ENCODE data around the gene PERCC1. TPM values are rescaled to one million over a fixed set of nuclear protein-coding genes. Genes with fewer than 3 reads are reported as not detected.
"Not testable (repeated sequence)": the region's sequence is repeated elsewhere in the genome, so short reads cannot be mapped to it uniquely, and the experiment has no call there.

The PERCC1 gene
- total RNA-seq, 1 donor = not detected

DNA sequence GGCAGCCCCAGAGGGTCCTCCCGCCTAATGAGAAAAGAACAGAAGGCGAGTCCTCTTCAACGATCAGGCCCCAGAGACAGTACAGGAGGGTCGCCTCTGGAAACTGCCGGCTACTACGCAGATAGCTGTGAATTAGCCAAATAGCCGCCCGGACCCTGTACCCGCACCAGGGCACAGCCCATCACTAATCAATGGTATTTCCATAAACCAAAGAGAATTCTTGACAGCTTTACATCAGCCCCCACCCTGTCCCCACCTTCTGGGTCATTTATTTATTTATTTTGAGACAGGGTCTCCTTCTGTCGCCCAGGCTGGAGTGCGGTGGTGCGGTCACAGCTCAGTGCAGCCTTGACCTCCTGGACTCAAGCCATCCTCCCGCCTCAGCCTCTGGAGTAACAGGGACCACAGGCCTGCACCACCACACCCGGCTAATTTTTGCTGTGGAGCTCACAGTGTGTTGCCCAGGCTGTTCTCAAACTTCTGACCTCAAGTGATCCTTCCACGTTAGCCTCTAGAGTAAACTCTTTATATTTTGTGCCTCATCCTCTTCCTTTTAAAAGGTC, 44.8 kb downstream of the PERCC1 start:
- peaks cover 46% of the 10 kb centered on the region for H3K79me2 ChIP-seq (ENCODE audit: insufficient read depth, low read length)
- no peak for DNase-seq (ENCODE audit: insufficient read length, low spot score, missing footprints)
- H3K27me3 ChIP-seq (ENCODE audit: insufficient read depth, low read length) = no peaks in the 10 kb centered on the region
- H3K4me3 ChIP-seq (ENCODE audit: insufficient read depth, low read length) = peak overlapping the region; percentile 82
- no peaks in the 10 kb centered on the region for H3K36me3 ChIP-seq (ENCODE audit: insufficient read depth, low read length)
- TF ChIP-seq CTCF (IDR thresholded peaks at IDR 0.05; ENCODE audit: extremely low read depth, low read depth, low read length) = no peak
- no peaks in the 10 kb centered on the region for H4K20me1 ChIP-seq (ENCODE audit: insufficient read depth, low read length)
- H3K27ac ChIP-seq (ENCODE audit: low read depth, low read length) = peak overlapping the region; percentile 75
- peak overlapping the region; percentile 98 for H3K4me2 ChIP-seq (ENCODE audit: insufficient read depth, low read length)
- peaks cover 20% of the 10 kb centered on the region for H3K4me1 ChIP-seq (ENCODE audit: insufficient read depth, low read length)
- H2AFZ ChIP-seq (ENCODE audit: low read length) = peak overlapping the region; percentile 93
- H3K9me3 ChIP-seq (ENCODE audit: low read depth, low read length) = peaks cover 5% of the 10 kb centered on the region

DNA sequence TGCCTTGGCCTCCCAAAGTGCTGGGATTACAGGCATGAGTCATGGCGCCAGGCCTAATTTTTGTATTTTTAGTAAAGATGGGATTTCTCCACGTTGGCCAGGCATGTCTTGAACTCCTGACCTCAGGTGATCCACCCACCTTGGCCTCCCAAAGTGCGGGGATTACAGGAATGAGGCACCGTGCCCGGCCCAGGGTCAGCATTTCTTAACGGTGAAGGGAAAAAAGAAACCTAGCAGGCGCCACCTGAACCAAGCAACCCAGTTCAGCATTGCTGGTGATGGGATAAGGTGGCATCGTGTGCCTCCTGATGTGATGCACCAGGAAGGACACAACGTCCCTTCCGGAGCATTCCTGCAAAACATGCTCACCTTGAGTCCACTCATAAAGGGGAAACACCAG, 46.2 kb downstream of the PERCC1 start:
- no peak for TF ChIP-seq CTCF (IDR thresholded peaks at IDR 0.05; ENCODE audit: extremely low read depth, low read depth, low read length)
- no peak for DNase-seq (ENCODE audit: insufficient read length, low spot score, missing footprints)
- H3K36me3 ChIP-seq (ENCODE audit: insufficient read depth, low read length) = no peaks in the 10 kb centered on the region
- no peak overlapping the region for H3K4me2 ChIP-seq (ENCODE audit: insufficient read depth, low read length)
- H3K9me3 ChIP-seq (ENCODE audit: low read depth, low read length) = peaks cover 2% of the 10 kb centered on the region
- no peaks in the 10 kb centered on the region for H4K20me1 ChIP-seq (ENCODE audit: insufficient read depth, low read length)
- no peak overlapping the region for H2AFZ ChIP-seq (ENCODE audit: low read length)
- peaks cover 32% of the 10 kb centered on the region for H3K79me2 ChIP-seq (ENCODE audit: insufficient read depth, low read length)
- H3K27me3 ChIP-seq (ENCODE audit: insufficient read depth, low read length) = no peaks in the 10 kb centered on the region
- H3K4me3 ChIP-seq (ENCODE audit: insufficient read depth, low read length) = no peak overlapping the region
- H3K4me1 ChIP-seq (ENCODE audit: insufficient read depth, low read length) = peaks cover 13% of the 10 kb centered on the region
- no peak overlapping the region for H3K27ac ChIP-seq (ENCODE audit: low read depth, low read length)

DNA sequence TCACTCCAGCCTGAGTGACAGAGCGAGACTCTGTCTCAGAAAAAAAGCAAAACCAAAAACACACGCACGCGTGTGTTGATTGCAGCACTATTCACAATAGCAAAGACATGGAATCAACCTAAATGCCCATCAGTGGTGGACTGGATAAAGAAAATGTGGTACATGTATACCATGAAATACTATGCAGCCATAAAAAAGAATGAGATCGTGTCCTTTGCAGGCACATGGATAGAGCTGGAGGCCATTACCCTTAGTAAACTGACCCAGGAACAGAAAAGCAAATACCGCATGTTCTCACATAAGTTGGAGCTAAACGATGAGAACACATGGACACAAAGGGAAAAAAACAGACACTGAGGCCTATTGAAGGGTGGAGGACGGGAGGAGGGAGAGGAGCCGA, 48.1 kb downstream of the PERCC1 start:
- Histone ChIP-seq H3K79me2 (ENCODE audit: insufficient read depth, low read length) (peaks cover 16% of the 10 kb centered on the region), H3K4me1 (ENCODE audit: insufficient read depth, low read length) (peaks cover 11% of the 10 kb centered on the region)
- not testable (repeated sequence) for H3K4me2 ChIP-seq (ENCODE audit: insufficient read depth, low read length); H2AFZ ChIP-seq (ENCODE audit: low read length); H4K20me1 ChIP-seq (ENCODE audit: insufficient read depth, low read length); H3K9me3 ChIP-seq (ENCODE audit: low read depth, low read length); DNase-seq (ENCODE audit: insufficient read length, low spot score, missing footprints); H3K4me3 ChIP-seq (ENCODE audit: insufficient read depth, low read length); H3K27me3 ChIP-seq (ENCODE audit: insufficient read depth, low read length); H3K36me3 ChIP-seq (ENCODE audit: insufficient read depth, low read length); H3K27ac ChIP-seq (ENCODE audit: low read depth, low read length)

- Histone ChIP-seq H3K4me2 (ENCODE audit: insufficient read depth, low read length) (no peak overlapping the region), H2AFZ (ENCODE audit: low read length) (no peak overlapping the region), H4K20me1 (ENCODE audit: insufficient read depth, low read length) (no peaks in the 10 kb centered on the region), H3K27me3 (ENCODE audit: insufficient read depth, low read length) (no peaks in the 10 kb centered on the region), H3K9me3 (ENCODE audit: low read depth, low read length) (peaks cover under 1% of the 10 kb centered on the region), H3K36me3 (ENCODE audit: insufficient read depth, low read length) (no peaks in the 10 kb centered on the region), H3K79me2 (ENCODE audit: insufficient read depth, low read length) (no peaks in the 10 kb centered on the region), H3K4me3 (ENCODE audit: insufficient read depth, low read length) (no peak overlapping the region), H3K4me1 (ENCODE audit: insufficient read depth, low read length) (no peaks in the 10 kb centered on the region), H3K27ac (ENCODE audit: low read depth, low read length) (no peak overlapping the region)
- no peak for TF ChIP-seq CTCF (IDR thresholded peaks at IDR 0.05; ENCODE audit: extremely low read depth, low read depth, low read length)
- DNase-seq (ENCODE audit: insufficient read length, low spot score, missing footprints) = no peak
Observed at GRCh38 chr16:1481906-1482835, 51.3 kb downstream of the PERCC1 start.

Other genes with a start within 250 kb of the PERCC1 start
- not detected in 2 replicates for gene TPSG1, start 205.8 kb upstream of the PERCC1 start, total RNA-seq
- not detected in 2 replicates for gene TPSB2, start 200.9 kb upstream of the PERCC1 start, total RNA-seq
- gene TPSAB1, start 190.4 kb upstream of the PERCC1 start, total RNA-seq = not detected in 2 replicates
- not detected in 2 replicates for gene TPSD1, start 175.0 kb upstream of the PERCC1 start, total RNA-seq
- 37.1 and 49.2 TPM in 2 replicates for gene UBE2I, start 121.4 kb upstream of the PERCC1 start, total RNA-seq
- under 0.01 and 0.29 TPM in 2 replicates for gene BAIAP3, start 97.4 kb upstream of the PERCC1 start, total RNA-seq
- gene TSR3, start 79.2 kb upstream of the PERCC1 start, total RNA-seq = 53.6 and 57.8 TPM in 2 replicates
- 67.8 and 69.1 TPM in 2 replicates for gene GNPTG, start 79.1 kb upstream of the PERCC1 start, total RNA-seq
- 10.1 and 12.7 TPM in 2 replicates for gene UNKL, start 16.4 kb upstream of the PERCC1 start, total RNA-seq
- gene UQCC4, start 10.3 kb upstream of the PERCC1 start, total RNA-seq = 7.6 and 8.3 TPM in 2 replicates
- 0.36 and 0.59 TPM in 2 replicates for gene CCDC154, start 13.5 kb downstream of the PERCC1 start, total RNA-seq
- 161 and 187 TPM in 2 replicates for gene CLCN7, start 44.0 kb downstream of the PERCC1 start, total RNA-seq
- not detected in 2 replicates for gene PTX4, start 57.9 kb downstream of the PERCC1 start, total RNA-seq
- gene TELO2, start 62.3 kb downstream of the PERCC1 start, total RNA-seq = 12.4 and 18.1 TPM in 2 replicates
- 7.7 and 8.3 TPM in 2 replicates for gene TMEM204, start 102.6 kb downstream of the PERCC1 start, total RNA-seq
- gene IFT140, start 181.0 kb downstream of the PERCC1 start, total RNA-seq = 37.1 and 38.0 TPM in 2 replicates
- gene CRAMP1, start 181.3 kb downstream of the PERCC1 start, total RNA-seq = 9.7 and 11.2 TPM in 2 replicates
- 22.8 and 26.2 TPM in 2 replicates for gene JPT2, start 247.2 kb downstream of the PERCC1 start, total RNA-seq

Measured in osteoblast (primary cell).